K562 (cell line): Measurements from ENCODE around the gene HMGA1. TPM values are rescaled to one million over a fixed set of nuclear protein-coding genes. Genes with fewer than 3 reads are reported as not detected.
A peak's percentile ranks its signal among the peaks of the same experiment; 100 is the strongest.

Experiments
- ATF1 ChIP-seq, 2 experiments: fragments of 450-650 bp in 1 of 2; IDR thresholded peaks; 2 replicates each; pipeline ENCODE4 v1.6.1; 2016; ENCODE audit warnings: missing compliant biosample characterization in 1 of 2, missing genetic modification characterization in 1 of 2
- CBX5 ChIP-seq: IDR thresholded peaks from 2 replicates; pipeline ENCODE4 v1.6.1; 2014; ENCODE audit warnings: low read depth, borderline replicate concordance
- EHMT2 ChIP-seq: fragments of 450-650 bp; IDR thresholded peaks from 2 replicates; pipeline ENCODE4 v1.6.1; 2018; ENCODE audit warnings: antibody characterized with exemption
- EP400 ChIP-seq: fragments of 450-650 bp; IDR thresholded peaks from 2 replicates; pipeline ENCODE4 v1.6.1; 2017; ENCODE audit warnings: antibody characterized with exemption, mild to moderate bottlenecking, moderate library complexity
- ESRRA ChIP-seq: fragments of 450-650 bp; IDR thresholded peaks from 2 replicates; pipeline ENCODE4 v1.6.1; 2014; ENCODE audit warnings: low read depth, mild to moderate bottlenecking, moderate library complexity, borderline replicate concordance
- GTF2A2 ChIP-seq: IDR thresholded peaks from 2 replicates; pipeline ENCODE4 v1.6.1; 2016; ENCODE audit warnings: mild to moderate bottlenecking, missing genetic modification characterization, missing compliant biosample characterization
- KDM1A ChIP-seq, 2 experiments: fragments of 450-650 bp; IDR thresholded peaks; 2 replicates each; pipeline ENCODE4 v1.6.1; 2016; ENCODE audit warnings: mild to moderate bottlenecking in 2 of 2
- MAX ChIP-seq: sonication (generic); formaldehyde crosslinking; IDR thresholded peaks from 2 replicates; pipeline ENCODE4 v1.9.0; 2022; ENCODE audit warnings: mild to moderate bottlenecking, missing genetic modification reagents
- MBD1 ChIP-seq: fragments of 250-450 bp; sonication (Bioruptor Pico); IDR thresholded peaks from 2 replicates; pipeline ENCODE4 v1.8.0; 2022; ENCODE audit warnings: inconsistent platforms
- MYC ChIP-seq, 2 experiments: fragments of 250-450 bp in 1 of 2; sonication (Bioruptor Pico) in 1 of 2; IDR thresholded peaks; 2 replicates each; pipeline versions ENCODE4 v1.5.1 to v1.6.1; 2012 to 2021; ENCODE audit warnings: low read depth in 2 of 2, borderline replicate concordance in 1 of 2, improper control_type of control experiment in 1 of 2, low read length in 1 of 2, mild to moderate bottlenecking in 1 of 2, moderate library complexity in 1 of 2
- NFRKB ChIP-seq: fragments of 450-650 bp; IDR thresholded peaks from 2 replicates; pipeline ENCODE4 v1.6.1; 2016; ENCODE audit warnings: low read depth
- POLR2G ChIP-seq: fragments of 200-400 bp; formaldehyde crosslinking; IDR thresholded peaks from 2 replicates; pipeline ENCODE4 v1.6.1; 2017; ENCODE audit warnings: low read depth, mild to moderate bottlenecking, antibody characterized with exemption, low read length, moderate library complexity
- TEAD1 ChIP-seq, 2 experiments: fragments of 450-650 bp in 1 of 2; sonication (generic) in 1 of 2; formaldehyde crosslinking; IDR thresholded peaks; 2 replicates each; pipeline versions ENCODE4 v1.4.0 to v1.8.0; 2020 to 2022; ENCODE audit warnings: mild to moderate bottlenecking in 2 of 2, missing genetic modification reagents in 1 of 2
- TFE3 ChIP-seq: fragments of 450-650 bp; formaldehyde crosslinking; IDR thresholded peaks from 2 replicates; pipeline ENCODE4 v1.4.0; 2020; ENCODE audit warnings: mild to moderate bottlenecking, mixed read lengths
- TOE1 ChIP-seq, 2 experiments: fragments of 450-650 bp in 1 of 2; sonication (generic) in 1 of 2; formaldehyde crosslinking in 1 of 2; IDR thresholded peaks; 2 replicates each; pipeline versions ENCODE4 v1.7.1 to v1.8.0; 2016 to 2022; ENCODE audit warnings: borderline replicate concordance in 2 of 2, mild to moderate bottlenecking in 2 of 2, antibody characterized with exemption in 1 of 2, inconsistent platforms in 1 of 2, low read depth in 1 of 2, missing genetic modification reagents in 1 of 2, moderate library complexity in 1 of 2
- USF2 ChIP-seq: sonication (generic); formaldehyde crosslinking; IDR thresholded peaks from 2 replicates; pipeline ENCODE4 v1.5.0; 2020; ENCODE audit warnings: missing genetic modification reagents
- ZBTB2 ChIP-seq: fragments of 450-650 bp; IDR thresholded peaks from 2 replicates; pipeline ENCODE4 v1.6.1; 2016; ENCODE audit warnings: antibody characterized with exemption
- ZNF282 ChIP-seq: sonication (generic); formaldehyde crosslinking; IDR thresholded peaks from 2 replicates; pipeline ENCODE4 v1.8.1; 2023; ENCODE audit warnings: missing genetic modification reagents
- polyA plus RNA-seq, 8 experiments: library from polyadenylated mRNA; depleted of rRNA in 4 of 8; stranded (reverse) in 5 of 8; unstranded in 3 of 8; fragments of >200 nt; fragmentation: Nextera tagmentation in 2 of 8; fragmentation: Illumina TruSeq in 1 of 8; extraction: Ambion mirVana in 2 of 8; extraction: Trizol in 1 of 8; gene quantifications; 2 replicates each; pipeline versions ENCODE4 v1.2.1 to v1.2.3, GENCODE V29; 2011 to 2014; ENCODE audit warnings: inconsistent platforms in 1 of 8, missing spikeins in 1 of 8
- total RNA-seq, 7 experiments: library from RNA; depleted of rRNA in 6 of 7; stranded (reverse); fragments of >200 nt in 6 of 7; fragmentation: Illumina TruSeq in 2 of 7; extraction: Trizol in 2 of 7; gene quantifications; 2 replicates each; pipeline versions ENCODE4 v1.2.1 to v1.2.3, GENCODE V29; 2011 to 2021; ENCODE audit warnings: low replicate concordance in 1 of 7
- TF ChIP-seq, protein P1 (sequence below), 2 experiments: fragments of 250-450 bp in 1 of 2; fragments of 450-650 bp in 1 of 2; sonication (Bioruptor Pico) in 1 of 2; IDR thresholded peaks; 2 replicates each; pipeline versions ENCODE4 v1.6.1 to v1.8.0; 2016 to 2021; ENCODE audit warnings: mild to moderate bottlenecking in 2 of 2, moderate library complexity in 2 of 2, missing compliant biosample characterization in 1 of 2, missing genetic modification characterization in 1 of 2

Gene HMGA1
- total and polyA plus RNA-seq, 9 of the 15 experiments (the other 6 are each of a cell fraction or from before 2014, with no cell fraction given): 27.8 to 1,947 (median 594) TPM

DNA sequence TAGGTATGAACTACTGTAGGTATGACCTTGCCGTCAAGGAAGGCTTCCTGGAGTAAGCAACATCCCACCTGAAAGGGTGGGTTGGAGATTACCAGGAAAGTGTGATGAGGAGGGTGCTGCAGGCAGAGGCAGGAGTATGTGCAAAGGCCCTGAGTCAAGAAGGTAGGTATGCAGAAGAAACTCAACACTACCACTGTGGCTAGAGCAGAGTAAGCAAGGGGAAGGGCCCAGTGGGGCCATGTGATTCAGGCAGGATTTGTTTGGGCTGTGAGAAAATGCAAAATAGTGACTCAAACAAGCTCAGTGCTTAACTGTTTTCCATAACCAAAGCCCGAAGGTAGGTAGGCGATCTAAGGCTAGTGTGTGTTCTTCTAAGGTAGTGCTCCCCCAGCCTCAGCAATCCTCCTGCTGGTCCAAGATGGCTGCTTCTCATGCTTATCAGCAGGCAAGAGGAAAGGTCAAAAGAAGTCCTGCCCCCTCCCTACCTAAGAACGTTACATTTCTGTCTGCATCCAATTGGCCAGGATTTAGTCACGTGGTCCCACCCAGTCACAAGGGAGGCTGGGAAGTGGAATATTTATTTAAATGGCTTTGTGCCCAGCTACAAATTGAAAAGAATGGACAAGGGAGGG is 36.2 kb upstream of the HMGA1 start (continued):
- TF ChIP-seq MBD1 (CRISPR knock-in tag): no peak
- TF ChIP-seq KDM1A (IDR thresholded peaks at IDR 0.05): peak; percentile 19 to 37; a peak in 1 of 4 replicates
- TF ChIP-seq NFRKB: peak; percentile 74
- 0 out of 2 replicates have a peak, but pooled peaks have one; percentile 15 for TF ChIP-seq ZBTB2
- TF ChIP-seq, protein P1, sequence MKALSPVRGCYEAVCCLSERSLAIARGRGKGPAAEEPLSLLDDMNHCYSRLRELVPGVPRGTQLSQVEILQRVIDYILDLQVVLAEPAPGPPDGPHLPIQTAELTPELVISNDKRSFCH (CRISPR knock-in tag; IDR thresholded peaks at IDR 0.05): no peak
- TF ChIP-seq, protein P1 (tag; IDR thresholded peaks at IDR 0.05): peak; percentile 93
- 0 out of 2 replicates have a peak, but pooled peaks have one; percentile 20 for TF ChIP-seq MYC (IDR thresholded peaks at IDR 0.05; ENCODE audit: low read depth, low read length)
- TF ChIP-seq MYC (CRISPR knock-in tag; IDR thresholded peaks at IDR 0.05; ENCODE audit: borderline replicate concordance, low read depth): no peak
- TF ChIP-seq TEAD1 (CRISPR knock-in tag; IDR thresholded peaks at IDR 0.05): 0 out of 4 replicates have a peak, but pooled peaks of 1 of the 2 experiments have one; percentile 41
- peak; percentile 85 for TF ChIP-seq TFE3 (CRISPR knock-in tag)
- TF ChIP-seq POLR2G: no peak
- TF ChIP-seq USF2: peak; percentile 82
- peak; percentile 57; the same call in 1 of the 2 replicates for TF ChIP-seq GTF2A2
- TF ChIP-seq ZNF282 (CRISPR knock-in tag): no peak
- no peak for TF ChIP-seq ATF1 (CRISPR knock-in tag; IDR thresholded peaks at IDR 0.05)
- TF ChIP-seq ATF1 (tag; IDR thresholded peaks at IDR 0.05): peak; percentile 25; the same call in 1 of the 2 replicates
- 0 out of 2 replicates have a peak, but pooled peaks have one; percentile 36 for TF ChIP-seq EP400
- TF ChIP-seq TOE1 (IDR thresholded peaks at IDR 0.05; ENCODE audit: borderline replicate concordance): peak; percentile 93
- no peak for TF ChIP-seq TOE1 (CRISPR knock-in tag; IDR thresholded peaks at IDR 0.05; ENCODE audit: borderline replicate concordance, low read depth)
- TF ChIP-seq MAX (CRISPR knock-in tag): peak; percentile 37; the same call in 1 of the 2 replicates
- peak; percentile 56; the same call in 1 of the 2 replicates for TF ChIP-seq EHMT2
- 0 out of 2 replicates have a peak, but pooled peaks have one; percentile 44 for TF ChIP-seq CBX5
- peak; percentile 58; the same call in 1 of the 2 replicates for TF ChIP-seq ESRRA
